ENCODE results near the gene FAM135A. TPM values are rescaled to one million over a fixed set of nuclear protein-coding genes. Genes with fewer than 3 reads are reported as not detected.
"Not testable (repeated sequence)": the region's sequence is repeated elsewhere in the genome, so short reads cannot be mapped to it uniquely, and the experiment has no call there.

Gene FAM135A
- total and polyA plus RNA-seq, 2 experiments from 2014 or later = 35.2 to 68.7 TPM

DNA sequence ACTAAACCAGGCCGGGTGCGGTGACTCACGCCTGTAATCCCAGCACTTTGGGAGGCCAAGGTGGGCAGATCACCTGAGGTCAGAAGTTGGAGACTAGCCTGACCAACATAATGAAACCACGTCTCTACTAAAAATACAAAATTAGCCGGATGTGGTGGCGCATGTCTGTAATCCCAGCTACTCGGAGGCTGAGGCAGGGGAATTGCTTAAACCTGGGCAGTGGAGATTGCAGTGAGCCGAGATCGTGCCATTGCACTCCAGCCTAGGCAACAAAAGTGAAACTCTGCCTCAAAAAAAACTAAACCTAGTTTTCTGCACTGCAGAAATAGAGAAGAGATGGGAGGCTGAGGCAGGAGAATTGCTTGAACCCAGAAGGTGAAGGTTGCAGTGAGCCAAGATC lies 73.3 kb downstream of the FAM135A start:
- not testable (repeated sequence) for H2AFZ ChIP-seq; H3K4me3 ChIP-seq; H3K79me2 ChIP-seq (replicated peaks; ENCODE audit: insufficient read depth); H3K27me3 ChIP-seq (ENCODE audit: insufficient read depth); DNase-seq (ENCODE audit: low spot score); H3K4me1 ChIP-seq (ENCODE audit: insufficient read depth); H3F3A ChIP-seq (replicated peaks; ENCODE audit: low read depth); H4K20me1 ChIP-seq (replicated peaks; ENCODE audit: insufficient read depth); H3K9me2 ChIP-seq (ENCODE audit: insufficient read depth); H3K4me2 ChIP-seq; H3K27ac Mint-ChIP-seq; H3K27ac ChIP-seq (ENCODE audit: low read depth); H3K4me3 Mint-ChIP-seq; H3K9me3 Mint-ChIP-seq; ATAC-seq; H3K27me3 Mint-ChIP-seq (ENCODE audit: insufficient read depth, low read depth, poor library complexity); H3K4me1 Mint-ChIP-seq; H3K36me3 ChIP-seq (ENCODE audit: insufficient read depth)
- peaks cover 33% of the 10 kb centered on the region; the same call in 2 of the 3 replicates for H3K36me3 Mint-ChIP-seq (ENCODE audit: low read depth)

DNA sequence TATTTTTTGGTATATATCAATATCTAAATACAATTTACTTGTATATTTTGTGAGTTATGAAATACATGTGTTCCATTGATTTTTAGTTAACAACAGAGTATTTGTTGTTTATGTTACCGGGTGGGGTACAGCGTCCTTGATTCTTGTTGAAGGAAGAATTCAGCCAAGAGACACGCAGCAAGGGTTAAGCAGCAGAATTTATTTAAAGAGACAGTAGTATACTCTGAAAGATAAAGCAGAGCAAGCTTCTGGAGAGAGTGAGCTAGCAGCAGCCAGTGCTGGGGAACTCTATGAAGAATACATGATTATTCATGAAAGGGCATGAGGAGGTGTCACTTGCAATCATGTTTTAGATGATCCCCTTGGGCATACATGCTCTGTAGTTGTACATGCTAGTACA lies 76.1 kb downstream of the FAM135A start:
- H3K4me1 Mint-ChIP-seq = peaks cover 2% of the 10 kb centered on the region; the same call in 1 of the 3 replicates
- H3K27me3 ChIP-seq (ENCODE audit: insufficient read depth) = no peaks in the 10 kb centered on the region
- H3K27me3 Mint-ChIP-seq (ENCODE audit: insufficient read depth, low read depth, poor library complexity) = no peaks in the 10 kb centered on the region
- peaks cover 5% of the 10 kb centered on the region; the same call in 1 of the 2 replicates for H3K36me3 ChIP-seq (ENCODE audit: insufficient read depth)
- no peak overlapping the region for H3K27ac ChIP-seq (ENCODE audit: low read depth)
- H3K9me2 ChIP-seq (ENCODE audit: insufficient read depth) = no peaks in the 10 kb centered on the region
- DNase-seq (ENCODE audit: low spot score) = no peak
- H2AFZ ChIP-seq = no peak overlapping the region
- H3K9me3 Mint-ChIP-seq = no peaks in the 10 kb centered on the region
- no peaks in the 10 kb centered on the region for H3F3A ChIP-seq (replicated peaks; ENCODE audit: low read depth)
- no peak overlapping the region for H3K27ac Mint-ChIP-seq
- ATAC-seq = no peak
- no peak overlapping the region for H3K4me3 Mint-ChIP-seq
- peaks cover 29% of the 10 kb centered on the region; the same call in 2 of the 3 replicates for H3K36me3 Mint-ChIP-seq (ENCODE audit: low read depth)
- no peaks in the 10 kb centered on the region for H4K20me1 ChIP-seq (replicated peaks; ENCODE audit: insufficient read depth)
- H3K79me2 ChIP-seq (replicated peaks; ENCODE audit: insufficient read depth) = no peaks in the 10 kb centered on the region
- no peak overlapping the region for H3K4me2 ChIP-seq
- no peaks in the 10 kb centered on the region for H3K4me1 ChIP-seq (ENCODE audit: insufficient read depth)
- no peak overlapping the region for H3K4me3 ChIP-seq
- TF ChIP-seq, protein P1, sequence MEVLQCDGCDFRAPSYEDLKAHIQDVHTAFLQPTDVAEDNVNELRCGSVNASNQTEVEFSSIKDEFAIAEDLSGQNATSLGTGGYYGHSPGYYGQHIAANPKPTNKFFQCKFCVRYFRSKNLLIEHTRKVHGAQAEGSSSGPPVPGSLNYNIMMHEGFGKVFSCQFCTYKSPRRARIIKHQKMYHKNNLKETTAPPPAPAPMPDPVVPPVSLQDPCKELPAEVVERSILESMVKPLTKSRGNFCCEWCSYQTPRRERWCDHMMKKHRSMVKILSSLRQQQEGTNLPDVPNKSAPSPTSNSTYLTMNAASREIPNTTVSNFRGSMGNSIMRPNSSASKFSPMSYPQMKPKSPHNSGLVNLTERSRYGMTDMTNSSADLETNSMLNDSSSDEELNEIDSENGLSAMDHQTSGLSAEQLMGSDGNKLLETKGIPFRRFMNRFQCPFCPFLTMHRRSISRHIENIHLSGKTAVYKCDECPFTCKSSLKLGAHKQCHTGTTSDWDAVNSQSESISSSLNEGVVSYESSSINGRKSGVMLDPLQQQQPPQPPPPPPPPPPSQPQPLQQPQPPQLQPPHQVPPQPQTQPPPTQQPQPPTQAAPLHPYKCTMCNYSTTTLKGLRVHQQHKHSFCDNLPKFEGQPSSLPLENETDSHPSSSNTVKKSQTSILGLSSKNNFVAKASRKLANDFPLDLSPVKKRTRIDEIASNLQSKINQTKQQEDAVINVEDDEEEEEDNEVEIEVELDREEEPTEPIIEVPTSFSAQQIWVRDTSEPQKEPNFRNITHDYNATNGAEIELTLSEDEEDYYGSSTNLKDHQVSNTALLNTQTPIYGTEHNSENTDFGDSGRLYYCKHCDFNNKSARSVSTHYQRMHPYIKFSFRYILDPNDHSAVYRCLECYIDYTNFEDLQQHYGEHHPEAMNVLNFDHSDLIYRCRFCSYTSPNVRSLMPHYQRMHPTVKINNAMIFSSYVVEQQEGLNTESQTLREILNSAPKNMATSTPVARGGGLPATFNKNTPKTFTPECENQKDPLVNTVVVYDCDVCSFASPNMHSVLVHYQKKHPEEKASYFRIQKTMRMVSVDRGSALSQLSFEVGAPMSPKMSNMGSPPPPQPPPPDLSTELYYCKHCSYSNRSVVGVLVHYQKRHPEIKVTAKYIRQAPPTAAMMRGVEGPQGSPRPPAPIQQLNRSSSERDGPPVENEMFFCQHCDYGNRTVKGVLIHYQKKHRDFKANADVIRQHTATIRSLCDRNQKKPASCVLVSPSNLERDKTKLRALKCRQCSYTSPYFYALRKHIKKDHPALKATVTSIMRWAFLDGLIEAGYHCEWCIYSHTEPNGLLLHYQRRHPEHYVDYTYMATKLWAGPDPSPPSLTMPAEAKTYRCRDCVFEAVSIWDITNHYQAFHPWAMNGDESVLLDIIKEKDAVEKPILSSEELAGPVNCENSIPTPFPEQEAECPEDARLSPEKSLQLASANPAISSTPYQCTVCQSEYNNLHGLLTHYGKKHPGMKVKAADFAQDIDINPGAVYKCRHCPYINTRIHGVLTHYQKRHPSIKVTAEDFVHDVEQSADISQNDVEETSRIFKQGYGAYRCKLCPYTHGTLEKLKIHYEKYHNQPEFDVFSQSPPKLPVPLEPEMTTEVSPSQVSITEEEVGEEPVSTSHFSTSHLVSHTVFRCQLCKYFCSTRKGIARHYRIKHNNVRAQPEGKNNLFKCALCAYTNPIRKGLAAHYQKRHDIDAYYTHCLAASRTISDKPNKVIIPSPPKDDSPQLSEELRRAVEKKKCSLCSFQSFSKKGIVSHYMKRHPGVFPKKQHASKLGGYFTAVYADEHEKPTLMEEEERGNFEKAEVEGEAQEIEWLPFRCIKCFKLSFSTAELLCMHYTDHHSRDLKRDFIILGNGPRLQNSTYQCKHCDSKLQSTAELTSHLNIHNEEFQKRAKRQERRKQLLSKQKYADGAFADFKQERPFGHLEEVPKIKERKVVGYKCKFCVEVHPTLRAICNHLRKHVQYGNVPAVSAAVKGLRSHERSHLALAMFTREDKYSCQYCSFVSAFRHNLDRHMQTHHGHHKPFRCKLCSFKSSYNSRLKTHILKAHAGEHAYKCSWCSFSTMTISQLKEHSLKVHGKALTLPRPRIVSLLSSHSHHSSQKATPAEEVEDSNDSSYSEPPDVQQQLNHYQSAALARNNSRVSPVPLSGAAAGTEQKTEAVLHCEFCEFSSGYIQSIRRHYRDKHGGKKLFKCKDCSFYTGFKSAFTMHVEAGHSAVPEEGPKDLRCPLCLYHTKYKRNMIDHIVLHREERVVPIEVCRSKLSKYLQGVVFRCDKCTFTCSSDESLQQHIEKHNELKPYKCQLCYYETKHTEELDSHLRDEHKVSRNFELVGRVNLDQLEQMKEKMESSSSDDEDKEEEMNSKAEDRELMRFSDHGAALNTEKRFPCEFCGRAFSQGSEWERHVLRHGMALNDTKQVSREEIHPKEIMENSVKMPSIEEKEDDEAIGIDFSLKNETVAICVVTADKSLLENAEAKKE (CRISPR knock-in tag; IDR thresholded peaks at IDR 0.05) = no peak
- TF ChIP-seq NANOG (IDR thresholded peaks at IDR 0.05; ENCODE audit: borderline replicate concordance) (no peak), ZNF331 (CRISPR knock-in tag; IDR thresholded peaks at IDR 0.05; ENCODE audit: low read depth) (no peak), POLR2AphosphoS5 (IDR thresholded peaks at IDR 0.05; ENCODE audit: low read depth) (no peak), ETS1 (IDR thresholded peaks at IDR 0.05) (no peak), EZH2 (IDR thresholded peaks at IDR 0.05; ENCODE audit: low read depth, unreplicated experiment) (no peak), CREB1 (CRISPR knock-in tag; IDR thresholded peaks at IDR 0.05; ENCODE audit: low read depth) (no peak), ZNF114 (CRISPR knock-in tag; IDR thresholded peaks at IDR 0.05) (no peak)
- TF ChIP-seq, protein P2, sequence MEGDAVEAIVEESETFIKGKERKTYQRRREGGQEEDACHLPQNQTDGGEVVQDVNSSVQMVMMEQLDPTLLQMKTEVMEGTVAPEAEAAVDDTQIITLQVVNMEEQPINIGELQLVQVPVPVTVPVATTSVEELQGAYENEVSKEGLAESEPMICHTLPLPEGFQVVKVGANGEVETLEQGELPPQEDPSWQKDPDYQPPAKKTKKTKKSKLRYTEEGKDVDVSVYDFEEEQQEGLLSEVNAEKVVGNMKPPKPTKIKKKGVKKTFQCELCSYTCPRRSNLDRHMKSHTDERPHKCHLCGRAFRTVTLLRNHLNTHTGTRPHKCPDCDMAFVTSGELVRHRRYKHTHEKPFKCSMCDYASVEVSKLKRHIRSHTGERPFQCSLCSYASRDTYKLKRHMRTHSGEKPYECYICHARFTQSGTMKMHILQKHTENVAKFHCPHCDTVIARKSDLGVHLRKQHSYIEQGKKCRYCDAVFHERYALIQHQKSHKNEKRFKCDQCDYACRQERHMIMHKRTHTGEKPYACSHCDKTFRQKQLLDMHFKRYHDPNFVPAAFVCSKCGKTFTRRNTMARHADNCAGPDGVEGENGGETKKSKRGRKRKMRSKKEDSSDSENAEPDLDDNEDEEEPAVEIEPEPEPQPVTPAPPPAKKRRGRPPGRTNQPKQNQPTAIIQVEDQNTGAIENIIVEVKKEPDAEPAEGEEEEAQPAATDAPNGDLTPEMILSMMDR (conservative IDR thresholded peaks at IDR 0.05; ENCODE audit: low read depth in 2 of 2) = no peak
- TF ChIP-seq, protein P3, sequence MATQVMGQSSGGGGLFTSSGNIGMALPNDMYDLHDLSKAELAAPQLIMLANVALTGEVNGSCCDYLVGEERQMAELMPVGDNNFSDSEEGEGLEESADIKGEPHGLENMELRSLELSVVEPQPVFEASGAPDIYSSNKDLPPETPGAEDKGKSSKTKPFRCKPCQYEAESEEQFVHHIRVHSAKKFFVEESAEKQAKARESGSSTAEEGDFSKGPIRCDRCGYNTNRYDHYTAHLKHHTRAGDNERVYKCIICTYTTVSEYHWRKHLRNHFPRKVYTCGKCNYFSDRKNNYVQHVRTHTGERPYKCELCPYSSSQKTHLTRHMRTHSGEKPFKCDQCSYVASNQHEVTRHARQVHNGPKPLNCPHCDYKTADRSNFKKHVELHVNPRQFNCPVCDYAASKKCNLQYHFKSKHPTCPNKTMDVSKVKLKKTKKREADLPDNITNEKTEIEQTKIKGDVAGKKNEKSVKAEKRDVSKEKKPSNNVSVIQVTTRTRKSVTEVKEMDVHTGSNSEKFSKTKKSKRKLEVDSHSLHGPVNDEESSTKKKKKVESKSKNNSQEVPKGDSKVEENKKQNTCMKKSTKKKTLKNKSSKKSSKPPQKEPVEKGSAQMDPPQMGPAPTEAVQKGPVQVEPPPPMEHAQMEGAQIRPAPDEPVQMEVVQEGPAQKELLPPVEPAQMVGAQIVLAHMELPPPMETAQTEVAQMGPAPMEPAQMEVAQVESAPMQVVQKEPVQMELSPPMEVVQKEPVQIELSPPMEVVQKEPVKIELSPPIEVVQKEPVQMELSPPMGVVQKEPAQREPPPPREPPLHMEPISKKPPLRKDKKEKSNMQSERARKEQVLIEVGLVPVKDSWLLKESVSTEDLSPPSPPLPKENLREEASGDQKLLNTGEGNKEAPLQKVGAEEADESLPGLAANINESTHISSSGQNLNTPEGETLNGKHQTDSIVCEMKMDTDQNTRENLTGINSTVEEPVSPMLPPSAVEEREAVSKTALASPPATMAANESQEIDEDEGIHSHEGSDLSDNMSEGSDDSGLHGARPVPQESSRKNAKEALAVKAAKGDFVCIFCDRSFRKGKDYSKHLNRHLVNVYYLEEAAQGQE (IDR thresholded peaks at IDR 0.05; ENCODE audit: unreplicated experiment) = no peak
